ENCODE measurements around the gene TMEM250.
A peak's percentile ranks its signal among the peaks of the same experiment; 100 is the strongest.
"Not testable (repeated sequence)": the region's sequence is repeated elsewhere in the genome, so short reads cannot be mapped to it uniquely, and the experiment has no call there.

The TMEM250 gene, protein sequence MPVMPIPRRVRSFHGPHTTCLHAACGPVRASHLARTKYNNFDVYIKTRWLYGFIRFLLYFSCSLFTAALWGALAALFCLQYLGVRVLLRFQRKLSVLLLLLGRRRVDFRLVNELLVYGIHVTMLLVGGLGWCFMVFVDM

DNA sequence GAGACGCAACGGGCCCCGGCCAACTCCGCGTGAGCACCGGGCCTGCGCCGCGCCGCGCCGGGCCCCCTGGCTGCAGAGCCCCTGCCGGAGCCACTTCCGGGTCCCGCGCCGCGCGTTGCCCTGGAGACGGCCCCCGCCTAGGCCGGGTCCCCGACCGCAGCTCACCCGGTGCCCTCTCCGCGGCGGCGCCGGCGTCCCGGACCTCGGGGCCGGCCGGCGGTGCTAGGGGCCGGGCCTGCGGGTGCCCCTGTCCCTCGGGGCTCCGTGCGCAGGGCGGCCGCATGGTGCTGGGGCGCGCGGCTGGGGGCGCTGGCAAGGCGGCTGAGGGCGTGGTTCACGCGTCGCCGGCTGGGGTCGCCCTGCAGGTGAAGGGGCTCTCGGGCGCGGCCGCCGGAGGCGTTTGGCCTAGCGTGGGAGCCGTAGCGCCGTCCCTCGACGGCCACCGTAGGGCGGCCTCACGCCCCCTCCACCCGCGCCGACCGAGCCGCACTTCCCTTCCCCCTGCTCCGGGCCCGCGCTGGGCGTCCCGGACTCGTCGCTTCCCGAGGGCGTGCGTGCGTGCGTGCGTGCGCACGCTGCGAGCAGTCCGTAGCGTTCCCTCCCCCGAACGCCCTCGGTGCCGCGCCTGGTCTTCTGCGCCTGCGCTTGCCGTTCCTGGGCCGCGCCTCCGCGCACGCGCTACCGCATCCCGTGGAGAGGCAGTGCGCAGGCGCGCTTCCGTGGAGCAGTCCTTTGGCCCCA lies at the start of gene TMEM250:
TSS of gene TMEM250 (minus strand) at position 556 of the 741 bp plus-strand sequence. CDS start 1,975 bp downstream, outside the sequence.
- DNase-seq (ENCODE audit: low spot score), result peak; percentile 92

- DNase-seq (ENCODE audit: low spot score), result no peak
These were observed 44.7 kb upstream of the TMEM250 start for GRCh38 chr9:136163248-136163850.

DNA sequence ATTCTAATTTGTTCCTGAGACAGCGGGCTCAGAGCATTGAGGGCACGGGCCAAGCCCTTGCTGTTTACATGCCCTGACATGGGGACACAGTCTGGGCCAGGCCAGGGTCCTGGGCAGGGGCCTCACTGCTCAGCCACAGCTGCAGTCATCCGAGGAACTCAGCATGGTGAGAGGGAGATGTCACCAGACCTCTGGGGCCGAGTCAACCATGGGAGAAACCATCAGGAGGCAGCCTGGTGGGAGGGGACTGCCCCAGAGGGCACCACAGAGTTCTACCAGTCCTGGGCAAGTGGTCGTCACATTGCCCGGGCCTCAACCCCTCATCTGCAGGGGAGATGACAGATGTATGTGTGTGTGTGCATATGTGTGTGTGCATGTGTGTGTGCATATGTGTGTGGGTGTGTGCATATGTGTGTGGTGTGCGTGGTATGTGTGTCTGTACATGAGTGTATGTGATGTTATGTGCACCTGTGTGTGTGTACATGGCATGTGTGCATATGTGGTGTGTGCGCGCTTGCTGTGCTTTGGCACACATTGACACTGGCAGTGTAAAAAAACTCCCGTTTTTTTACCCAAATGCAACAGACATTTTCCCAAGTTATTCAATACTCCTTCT lies 42.4 kb upstream of the TMEM250 start:
- DNase-seq (ENCODE audit: low spot score), result no peak

DNA sequence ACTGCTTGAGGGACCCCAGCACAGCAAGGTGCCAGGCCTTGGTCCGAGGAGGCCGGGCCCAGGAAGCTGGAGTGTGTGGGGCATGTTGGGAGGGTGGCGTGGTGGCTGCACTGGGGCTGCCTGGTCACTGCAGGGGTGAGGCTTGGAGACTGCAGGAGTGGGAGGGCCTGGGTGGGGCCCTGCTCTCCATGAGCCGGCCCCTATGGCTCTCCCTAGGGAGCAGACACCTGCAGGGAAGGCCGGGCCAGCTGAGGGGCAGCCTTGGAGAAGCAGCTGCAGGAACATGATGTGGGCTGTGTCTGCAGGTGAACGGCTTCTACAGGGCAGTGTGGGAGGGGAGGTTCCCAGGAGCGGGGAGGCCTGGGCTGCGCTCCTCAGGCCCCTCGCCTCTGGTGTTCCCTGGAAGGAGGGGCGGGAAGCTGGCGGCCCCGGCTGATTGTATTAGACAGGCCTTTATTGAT lies 41.7 kb upstream of the TMEM250 start:
- DNase-seq (ENCODE audit: low spot score), result no peak

GRCh38 chr9:136159851-136160250 lies 41.2 kb upstream of the TMEM250 start:
- no peak for DNase-seq (ENCODE audit: low spot score)

DNA sequence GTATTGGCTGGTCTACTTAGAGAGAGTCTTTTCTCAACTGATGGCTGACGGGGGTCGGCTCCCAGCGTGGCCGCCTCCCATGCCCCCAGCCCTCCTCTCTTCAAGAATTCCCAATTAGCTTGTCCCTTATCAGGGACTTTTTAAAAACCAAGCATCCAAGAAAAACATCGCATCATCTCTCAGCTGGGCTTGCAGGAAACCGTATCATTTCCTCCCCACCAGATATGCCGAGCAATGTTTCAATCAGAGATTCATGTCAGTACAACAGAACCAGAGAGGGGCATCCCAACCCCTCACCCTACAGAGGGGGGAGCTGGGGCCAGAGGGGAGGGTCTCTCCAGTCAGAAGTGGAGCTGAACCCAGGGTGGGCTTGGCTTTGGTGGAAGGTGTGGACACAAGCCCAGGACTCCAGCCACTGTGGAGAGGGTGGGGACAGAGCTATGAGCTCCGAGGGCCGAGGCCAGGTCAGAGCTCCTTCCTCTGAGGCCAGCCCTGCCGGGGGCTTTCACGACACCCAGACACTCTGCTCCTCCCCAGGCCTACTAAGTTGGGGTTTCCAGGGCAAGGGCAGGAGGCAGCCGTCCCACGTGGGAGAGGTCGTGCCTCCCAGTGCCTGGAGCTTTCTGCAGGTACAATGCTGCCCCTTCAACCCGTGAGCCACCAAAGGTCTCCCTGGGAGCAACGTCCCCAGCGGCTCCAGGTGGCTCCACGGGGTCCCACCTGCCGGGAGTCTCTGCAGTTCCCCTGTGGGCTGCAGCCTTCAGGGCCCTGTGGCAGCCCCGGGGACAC lies 39.0 kb upstream of the TMEM250 start:
- DNase-seq (ENCODE audit: low spot score), result no peak

GRCh38 chr9:136156209-136157120 lies 37.8 kb upstream of the TMEM250 start:
- no peak for DNase-seq (ENCODE audit: low spot score)

- no peak for DNase-seq (ENCODE audit: low spot score)
These were observed 36.9 kb upstream of the TMEM250 start for GRCh38 chr9:136155576-136155975.

GRCh38 chr9:136154943-136155342 lies 36.3 kb upstream of the TMEM250 start:
- no peak for DNase-seq (ENCODE audit: low spot score)

GRCh38 chr9:136153381-136154065 lies 34.8 kb upstream of the TMEM250 start:
- no peak for DNase-seq (ENCODE audit: low spot score)

DNA sequence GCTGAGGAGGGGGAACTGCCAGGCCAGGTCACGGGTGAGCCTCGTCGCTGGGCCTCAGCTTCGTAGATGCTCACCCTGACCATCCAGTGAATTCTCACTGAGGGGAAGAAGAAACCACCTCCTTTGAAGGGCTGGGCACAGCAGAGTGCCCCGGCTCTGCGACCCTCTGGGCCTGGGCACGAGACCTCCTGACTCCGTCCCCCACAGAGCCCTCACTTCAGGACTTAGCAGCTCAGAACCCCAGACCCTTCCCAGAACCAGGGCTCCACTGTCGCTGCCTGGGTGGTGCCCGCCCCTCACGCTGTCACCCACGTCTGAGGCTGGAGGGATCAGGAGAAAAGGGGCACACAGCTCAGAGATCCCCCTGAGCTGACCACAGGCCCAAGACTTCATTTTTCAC lies 34.3 kb upstream of the TMEM250 start:
- no peak for DNase-seq (ENCODE audit: low spot score)

GRCh38 chr9:136152543-136152866 lies 33.8 kb upstream of the TMEM250 start:
- no peak for DNase-seq (ENCODE audit: low spot score)

- no peak for DNase-seq (ENCODE audit: low spot score)
These were observed 33.3 kb upstream of the TMEM250 start for GRCh38 chr9:136151848-136152542.

- DNase-seq (ENCODE audit: low spot score), result no peak
These were observed 32.6 kb upstream of the TMEM250 start for GRCh38 chr9:136151214-136151804.

DNA sequence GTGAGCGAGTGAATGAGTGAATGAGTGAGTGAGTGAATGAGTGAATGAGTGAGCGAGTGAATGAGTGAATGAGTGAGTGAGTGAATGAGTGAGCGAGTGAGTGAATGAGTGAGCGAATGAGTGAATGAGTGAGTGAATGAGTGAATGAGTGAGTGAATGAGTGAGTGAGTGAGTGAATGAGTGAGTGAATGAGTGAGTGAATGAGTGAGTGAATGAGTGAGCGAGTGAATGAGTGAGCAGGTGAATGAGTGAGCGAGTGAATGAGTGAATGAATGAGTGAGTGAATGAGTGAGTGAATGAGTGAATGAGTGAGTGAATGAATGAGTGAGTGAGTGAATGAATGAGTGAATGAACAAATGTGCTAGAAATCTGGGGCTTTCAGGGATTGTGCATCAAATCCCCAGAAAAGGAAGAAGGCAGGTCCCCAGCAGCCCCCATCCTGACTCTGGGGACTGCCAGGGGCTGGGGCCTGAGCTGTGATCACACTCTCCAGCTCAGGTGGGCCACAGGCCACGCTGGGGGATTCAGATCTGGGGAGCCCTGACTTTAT lies 32.1 kb upstream of the TMEM250 start:
- not testable (repeated sequence) for DNase-seq (ENCODE audit: low spot score)

- DNase-seq (ENCODE audit: low spot score), result no peak
These were observed 31.2 kb upstream of the TMEM250 start for GRCh38 chr9:136149853-136150252.

DNA sequence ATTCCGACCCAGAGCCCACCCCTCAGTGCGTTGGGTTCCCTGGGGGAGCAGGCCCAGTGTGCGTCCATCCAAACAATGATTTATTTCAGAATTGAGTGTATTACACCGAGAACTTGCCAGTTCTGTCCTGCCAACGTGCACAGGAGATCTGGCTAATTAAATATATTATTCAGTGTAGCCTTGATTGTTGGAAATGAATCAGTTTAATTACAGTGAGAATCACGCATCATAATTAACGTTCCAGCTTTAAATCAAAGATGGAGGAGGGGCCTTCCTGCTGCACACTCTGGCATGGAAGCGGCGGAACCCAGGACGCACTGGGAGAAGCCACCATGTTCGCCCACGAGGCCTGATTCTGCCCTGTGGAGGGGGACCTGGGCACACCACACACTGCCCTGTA lies 30.7 kb upstream of the TMEM250 start:
- no peak for DNase-seq (ENCODE audit: low spot score)

DNA sequence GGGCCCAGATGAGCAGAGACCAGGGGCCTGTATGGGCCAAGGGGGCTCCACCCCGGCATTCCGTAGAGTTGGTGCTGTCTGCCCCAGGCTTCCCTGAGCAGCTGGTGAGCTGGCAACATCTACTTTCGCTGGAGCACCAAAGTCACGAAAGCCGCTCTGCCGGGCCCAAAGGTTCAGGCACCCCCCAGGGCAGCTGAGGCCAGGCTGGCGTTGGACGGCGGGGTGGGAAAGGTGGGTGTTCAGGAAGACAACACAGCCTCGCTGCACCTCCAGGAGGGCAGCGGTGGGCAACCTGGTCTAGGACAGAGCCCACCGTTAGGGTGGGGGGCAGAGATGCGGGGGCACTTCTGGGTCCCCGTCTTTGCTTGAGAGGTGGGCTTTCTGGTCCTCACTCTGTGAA lies 30.1 kb upstream of the TMEM250 start:
- DNase-seq (ENCODE audit: low spot score), result no peak

Measured in iPS-NIHi11 (cell line).